ENCODE data around the gene PCNX2. TPM values are rescaled to one million over a fixed set of nuclear protein-coding genes. Genes with fewer than 3 reads are reported as not detected.

The PCNX2 gene
- total and polyA plus RNA-seq, 2 experiments from 2014 or later, result 42.9 to 88.3 TPM

DNA sequence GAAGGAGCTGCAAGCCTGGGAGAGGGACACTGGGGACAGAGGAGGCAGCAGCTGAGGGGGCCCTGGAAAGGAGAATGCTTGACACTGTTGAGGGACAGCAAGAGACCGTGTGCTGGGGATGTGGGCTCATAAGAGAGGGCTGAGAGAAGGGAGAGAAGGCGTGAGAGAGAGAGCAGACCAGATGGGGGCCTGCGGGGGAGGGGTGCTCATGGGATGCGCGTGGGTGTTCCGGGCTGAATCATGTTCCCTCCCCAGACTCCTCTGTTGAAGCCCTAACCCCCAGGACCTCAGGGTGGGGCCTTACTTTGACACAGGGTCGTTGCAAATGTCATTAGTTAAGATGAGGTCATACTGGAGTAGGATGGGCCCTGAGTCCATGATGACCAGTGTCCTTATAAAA is 304.3 kb downstream of the PCNX2 start (continued):
- TF ChIP-seq, protein P1, sequence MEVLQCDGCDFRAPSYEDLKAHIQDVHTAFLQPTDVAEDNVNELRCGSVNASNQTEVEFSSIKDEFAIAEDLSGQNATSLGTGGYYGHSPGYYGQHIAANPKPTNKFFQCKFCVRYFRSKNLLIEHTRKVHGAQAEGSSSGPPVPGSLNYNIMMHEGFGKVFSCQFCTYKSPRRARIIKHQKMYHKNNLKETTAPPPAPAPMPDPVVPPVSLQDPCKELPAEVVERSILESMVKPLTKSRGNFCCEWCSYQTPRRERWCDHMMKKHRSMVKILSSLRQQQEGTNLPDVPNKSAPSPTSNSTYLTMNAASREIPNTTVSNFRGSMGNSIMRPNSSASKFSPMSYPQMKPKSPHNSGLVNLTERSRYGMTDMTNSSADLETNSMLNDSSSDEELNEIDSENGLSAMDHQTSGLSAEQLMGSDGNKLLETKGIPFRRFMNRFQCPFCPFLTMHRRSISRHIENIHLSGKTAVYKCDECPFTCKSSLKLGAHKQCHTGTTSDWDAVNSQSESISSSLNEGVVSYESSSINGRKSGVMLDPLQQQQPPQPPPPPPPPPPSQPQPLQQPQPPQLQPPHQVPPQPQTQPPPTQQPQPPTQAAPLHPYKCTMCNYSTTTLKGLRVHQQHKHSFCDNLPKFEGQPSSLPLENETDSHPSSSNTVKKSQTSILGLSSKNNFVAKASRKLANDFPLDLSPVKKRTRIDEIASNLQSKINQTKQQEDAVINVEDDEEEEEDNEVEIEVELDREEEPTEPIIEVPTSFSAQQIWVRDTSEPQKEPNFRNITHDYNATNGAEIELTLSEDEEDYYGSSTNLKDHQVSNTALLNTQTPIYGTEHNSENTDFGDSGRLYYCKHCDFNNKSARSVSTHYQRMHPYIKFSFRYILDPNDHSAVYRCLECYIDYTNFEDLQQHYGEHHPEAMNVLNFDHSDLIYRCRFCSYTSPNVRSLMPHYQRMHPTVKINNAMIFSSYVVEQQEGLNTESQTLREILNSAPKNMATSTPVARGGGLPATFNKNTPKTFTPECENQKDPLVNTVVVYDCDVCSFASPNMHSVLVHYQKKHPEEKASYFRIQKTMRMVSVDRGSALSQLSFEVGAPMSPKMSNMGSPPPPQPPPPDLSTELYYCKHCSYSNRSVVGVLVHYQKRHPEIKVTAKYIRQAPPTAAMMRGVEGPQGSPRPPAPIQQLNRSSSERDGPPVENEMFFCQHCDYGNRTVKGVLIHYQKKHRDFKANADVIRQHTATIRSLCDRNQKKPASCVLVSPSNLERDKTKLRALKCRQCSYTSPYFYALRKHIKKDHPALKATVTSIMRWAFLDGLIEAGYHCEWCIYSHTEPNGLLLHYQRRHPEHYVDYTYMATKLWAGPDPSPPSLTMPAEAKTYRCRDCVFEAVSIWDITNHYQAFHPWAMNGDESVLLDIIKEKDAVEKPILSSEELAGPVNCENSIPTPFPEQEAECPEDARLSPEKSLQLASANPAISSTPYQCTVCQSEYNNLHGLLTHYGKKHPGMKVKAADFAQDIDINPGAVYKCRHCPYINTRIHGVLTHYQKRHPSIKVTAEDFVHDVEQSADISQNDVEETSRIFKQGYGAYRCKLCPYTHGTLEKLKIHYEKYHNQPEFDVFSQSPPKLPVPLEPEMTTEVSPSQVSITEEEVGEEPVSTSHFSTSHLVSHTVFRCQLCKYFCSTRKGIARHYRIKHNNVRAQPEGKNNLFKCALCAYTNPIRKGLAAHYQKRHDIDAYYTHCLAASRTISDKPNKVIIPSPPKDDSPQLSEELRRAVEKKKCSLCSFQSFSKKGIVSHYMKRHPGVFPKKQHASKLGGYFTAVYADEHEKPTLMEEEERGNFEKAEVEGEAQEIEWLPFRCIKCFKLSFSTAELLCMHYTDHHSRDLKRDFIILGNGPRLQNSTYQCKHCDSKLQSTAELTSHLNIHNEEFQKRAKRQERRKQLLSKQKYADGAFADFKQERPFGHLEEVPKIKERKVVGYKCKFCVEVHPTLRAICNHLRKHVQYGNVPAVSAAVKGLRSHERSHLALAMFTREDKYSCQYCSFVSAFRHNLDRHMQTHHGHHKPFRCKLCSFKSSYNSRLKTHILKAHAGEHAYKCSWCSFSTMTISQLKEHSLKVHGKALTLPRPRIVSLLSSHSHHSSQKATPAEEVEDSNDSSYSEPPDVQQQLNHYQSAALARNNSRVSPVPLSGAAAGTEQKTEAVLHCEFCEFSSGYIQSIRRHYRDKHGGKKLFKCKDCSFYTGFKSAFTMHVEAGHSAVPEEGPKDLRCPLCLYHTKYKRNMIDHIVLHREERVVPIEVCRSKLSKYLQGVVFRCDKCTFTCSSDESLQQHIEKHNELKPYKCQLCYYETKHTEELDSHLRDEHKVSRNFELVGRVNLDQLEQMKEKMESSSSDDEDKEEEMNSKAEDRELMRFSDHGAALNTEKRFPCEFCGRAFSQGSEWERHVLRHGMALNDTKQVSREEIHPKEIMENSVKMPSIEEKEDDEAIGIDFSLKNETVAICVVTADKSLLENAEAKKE (CRISPR knock-in tag; IDR thresholded peaks at IDR 0.05), result no peak

DNA sequence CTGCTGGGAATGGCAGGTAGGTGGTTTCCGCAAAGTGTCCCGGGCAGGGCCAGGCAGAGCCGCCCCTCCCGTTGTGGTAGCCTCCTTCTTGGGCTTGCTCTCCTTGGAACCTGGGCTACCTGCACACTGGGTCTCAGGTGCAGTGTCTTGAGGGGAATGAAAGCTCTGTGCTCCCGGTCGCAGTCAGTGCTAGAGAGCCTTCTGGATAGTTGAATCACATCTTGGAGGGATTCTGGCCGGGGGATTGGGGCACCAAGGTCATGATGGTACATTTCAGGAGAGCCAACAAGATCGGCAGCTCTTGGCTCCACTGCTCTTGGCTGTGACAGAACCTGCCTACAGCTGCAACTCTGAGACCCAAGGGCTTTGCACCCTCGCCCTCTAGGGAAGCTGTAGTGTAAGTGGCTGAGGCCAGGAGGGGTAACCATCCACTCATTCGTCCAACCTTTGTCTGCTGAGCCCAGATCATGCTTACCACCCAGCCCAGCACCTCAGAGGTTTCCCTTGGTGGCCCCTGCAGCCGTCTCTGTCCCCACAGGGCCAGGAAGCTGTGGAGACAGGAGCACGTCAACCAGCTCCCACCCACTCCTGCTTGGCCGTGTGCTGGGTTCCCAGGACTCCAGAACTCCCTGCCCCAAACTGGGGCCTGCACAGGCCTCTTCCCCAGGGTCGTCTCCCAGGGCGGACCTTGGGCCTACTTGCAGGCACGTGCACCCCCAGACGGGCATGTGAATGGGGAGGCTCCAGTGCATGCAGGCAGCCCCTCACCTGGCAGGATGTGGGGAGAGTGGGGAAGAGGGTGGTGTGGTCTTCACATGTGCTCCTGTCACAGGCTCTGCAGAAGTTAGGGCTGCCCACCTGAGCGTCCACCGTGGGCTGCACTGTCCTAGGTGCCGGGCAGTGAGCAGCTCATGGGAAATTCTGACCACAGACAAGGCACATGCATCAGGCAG is 305.1 kb downstream of the PCNX2 start:
- H3K27ac Mint-ChIP-seq, result no peak overlapping the region; the same call in 1 of the 2 replicates

More for the DNA sequence above, 305.1 kb downstream of the PCNX2 start:
- H3K27me3 ChIP-seq (ENCODE audit: insufficient read depth), result no peaks in the 10 kb centered on the region
- peaks cover 30% of the 10 kb centered on the region for H3K9me3 Mint-ChIP-seq
- no peak overlapping the region for H3K4me2 ChIP-seq
- H3K27ac ChIP-seq (ENCODE audit: low read depth), result no peak overlapping the region
- H2AFZ ChIP-seq, result no peak overlapping the region
- H3F3A ChIP-seq (replicated peaks; ENCODE audit: low read depth), result no peaks in the 10 kb centered on the region
- H3K36me3 ChIP-seq (ENCODE audit: insufficient read depth), result peaks cover 18% of the 10 kb centered on the region
- H3K27me3 Mint-ChIP-seq (ENCODE audit: insufficient read depth, low read depth, poor library complexity), result peaks cover 12% of the 10 kb centered on the region
- H3K9me2 ChIP-seq (ENCODE audit: insufficient read depth), result no peaks in the 10 kb centered on the region
- no peaks in the 10 kb centered on the region for H4K20me1 ChIP-seq (replicated peaks; ENCODE audit: insufficient read depth)
- H3K36me3 Mint-ChIP-seq (ENCODE audit: low read depth), result peaks cover 61% of the 10 kb centered on the region
- H3K4me3 ChIP-seq, result no peak overlapping the region
- ATAC-seq (0 out of 3 replicates have a peak, but pooled peaks have one; percentile 23), DNase-seq (ENCODE audit: low spot score) (no peak)
- H3K79me2 ChIP-seq (replicated peaks; ENCODE audit: insufficient read depth), result no peaks in the 10 kb centered on the region
- H3K4me3 Mint-ChIP-seq, result no peak overlapping the region
- TF ChIP-seq NANOG (IDR thresholded peaks at IDR 0.05; ENCODE audit: borderline replicate concordance) (no peak), EZH2 (IDR thresholded peaks at IDR 0.05; ENCODE audit: low read depth, unreplicated experiment) (no peak)
- TF ChIP-seq, protein P2, sequence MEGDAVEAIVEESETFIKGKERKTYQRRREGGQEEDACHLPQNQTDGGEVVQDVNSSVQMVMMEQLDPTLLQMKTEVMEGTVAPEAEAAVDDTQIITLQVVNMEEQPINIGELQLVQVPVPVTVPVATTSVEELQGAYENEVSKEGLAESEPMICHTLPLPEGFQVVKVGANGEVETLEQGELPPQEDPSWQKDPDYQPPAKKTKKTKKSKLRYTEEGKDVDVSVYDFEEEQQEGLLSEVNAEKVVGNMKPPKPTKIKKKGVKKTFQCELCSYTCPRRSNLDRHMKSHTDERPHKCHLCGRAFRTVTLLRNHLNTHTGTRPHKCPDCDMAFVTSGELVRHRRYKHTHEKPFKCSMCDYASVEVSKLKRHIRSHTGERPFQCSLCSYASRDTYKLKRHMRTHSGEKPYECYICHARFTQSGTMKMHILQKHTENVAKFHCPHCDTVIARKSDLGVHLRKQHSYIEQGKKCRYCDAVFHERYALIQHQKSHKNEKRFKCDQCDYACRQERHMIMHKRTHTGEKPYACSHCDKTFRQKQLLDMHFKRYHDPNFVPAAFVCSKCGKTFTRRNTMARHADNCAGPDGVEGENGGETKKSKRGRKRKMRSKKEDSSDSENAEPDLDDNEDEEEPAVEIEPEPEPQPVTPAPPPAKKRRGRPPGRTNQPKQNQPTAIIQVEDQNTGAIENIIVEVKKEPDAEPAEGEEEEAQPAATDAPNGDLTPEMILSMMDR (conservative IDR thresholded peaks at IDR 0.05; ENCODE audit: low read depth in 2 of 2), result peak in 1 of 2 experiments; percentile 21; a peak in 1 of 4 replicates
- H3K4me1 ChIP-seq (ENCODE audit: insufficient read depth), result no peaks in the 10 kb centered on the region
- H3K4me1 Mint-ChIP-seq, result no peaks in the 10 kb centered on the region
